NCI-H2196 (cell line): ENCODE results near the gene VGLL2.

Experiments
- DNase-seq: peaks from one replicate; lab custom pipeline; 2025; ENCODE audit not compliant: unreplicated experiment; lab: John Stamatoyannopoulos, UW

Gene VGLL2

DNA sequence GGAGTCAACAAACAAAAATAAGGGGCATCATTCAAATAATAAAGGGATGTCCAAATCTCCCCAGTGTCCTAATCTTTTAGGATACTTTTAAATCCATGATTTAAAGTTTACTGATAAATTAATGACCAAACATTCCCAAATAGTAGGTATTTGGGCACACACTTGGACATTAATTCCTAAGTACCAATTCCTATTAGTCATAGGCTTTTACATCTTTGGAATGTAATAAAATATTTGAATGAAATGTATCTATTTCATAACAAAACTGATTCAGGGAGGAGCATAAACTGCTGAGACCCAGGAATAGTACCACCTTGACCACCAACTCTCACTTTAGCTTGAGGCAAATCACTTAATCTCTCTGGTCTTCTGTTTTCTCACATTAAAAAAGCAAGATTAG is 44.3 kb downstream of the VGLL2 start:
- no peak for DNase-seq

DNA sequence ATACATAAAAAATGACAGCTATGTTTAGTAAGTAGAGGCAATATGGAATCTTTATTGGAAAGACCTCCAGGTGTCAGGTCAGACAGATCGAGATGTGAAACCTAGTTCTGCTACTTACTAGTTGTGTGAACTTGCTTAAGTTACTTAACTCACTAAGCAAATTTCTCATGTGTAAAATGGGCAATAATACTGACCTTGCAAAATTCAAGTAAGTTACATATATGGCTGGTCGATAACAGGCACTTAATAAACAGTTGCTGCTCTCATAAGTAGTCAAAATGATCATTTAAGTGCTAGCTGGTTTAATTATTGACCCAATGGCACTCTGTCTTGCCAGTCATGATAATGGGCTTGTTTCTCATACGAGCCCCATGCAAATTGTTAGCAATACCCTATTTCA is 46.0 kb downstream of the VGLL2 start:
- no peak for DNase-seq

DNA sequence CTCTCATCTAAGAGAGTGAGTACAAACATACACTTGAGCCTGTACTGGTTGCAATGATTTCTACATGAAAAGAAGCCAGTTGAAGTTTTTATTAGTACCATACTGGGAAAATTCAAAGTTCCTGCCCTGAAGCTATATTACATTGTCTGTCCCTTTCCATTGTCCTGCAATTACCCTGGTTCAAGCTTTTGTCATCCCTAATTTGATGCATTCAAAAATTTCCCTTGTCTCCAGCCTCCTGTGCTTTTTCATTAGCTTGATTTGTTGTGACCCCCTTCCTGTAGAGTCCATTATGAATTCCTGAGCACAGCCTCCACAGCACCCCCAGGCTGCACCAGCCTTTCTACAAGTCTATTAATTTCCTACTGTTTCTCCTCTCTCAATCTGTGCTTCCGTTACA is 46.4 kb downstream of the VGLL2 start:
- no peak for DNase-seq

DNA sequence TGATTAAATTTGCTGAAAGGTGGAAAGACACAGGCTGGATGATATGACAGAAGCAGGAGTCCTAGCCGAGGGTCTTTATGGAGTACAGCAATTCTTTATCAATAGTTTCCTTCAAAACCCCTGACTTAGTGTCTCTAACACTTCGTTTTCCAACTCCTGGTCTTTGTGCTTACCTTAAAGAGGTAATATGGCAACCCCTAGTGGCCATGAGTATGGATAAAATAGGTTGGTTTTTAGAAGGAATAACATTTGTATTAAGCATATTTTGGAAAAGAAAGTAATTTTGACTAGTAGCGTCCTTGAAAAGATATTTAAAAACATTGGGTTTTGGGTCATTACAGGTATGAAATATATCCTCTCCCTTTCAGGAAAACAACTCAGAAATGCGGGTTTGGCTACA is 51.9 kb downstream of the VGLL2 start:
- peak; percentile 1 for DNase-seq
